Liver (tissue), 9 donors: ENCODE data around the gene ADAR. TPM values are rescaled to one million over a fixed set of nuclear protein-coding genes. Genes with fewer than 3 reads are reported as not detected.
A peak's percentile ranks its signal among the peaks of the same experiment; 100 is the strongest.

Experiments
- DNase-seq: peaks from one replicate; pipeline ENCODE4 v3.0.0-alpha.2; 2017; ENCODE audit warnings: low spot score
- H3K27ac ChIP-seq, 2 donors: one replicate each; pipeline ENCODE4 v1.7.0; 2013; ENCODE audit warnings: inconsistent platforms in 2 of 2, low read length in 2 of 2, control low read depth in 1 of 2, low read depth in 1 of 2, mild to moderate bottlenecking in 1 of 2
- H3K27me3 ChIP-seq, 4 donors: one replicate each; pipeline versions ENCODE4 v1.6.1 to v1.7.0; 2013; ENCODE audit warnings: low read length in 3 of 4, inconsistent platforms in 1 of 4, mild to moderate bottlenecking in 1 of 4, moderate library complexity in 1 of 4; ENCODE audit not compliant: control insufficient read depth in 4 of 4, insufficient read depth in 4 of 4
- H3K36me3 ChIP-seq, 4 donors: one replicate each; pipeline versions ENCODE4 v1.6.1 to v1.7.0; 2013; ENCODE audit warnings: low read length in 3 of 4, mild to moderate bottlenecking in 3 of 4, low read depth in 1 of 4, moderate library complexity in 1 of 4; ENCODE audit not compliant: control insufficient read depth in 4 of 4, insufficient read depth in 3 of 4
- H3K4me1 ChIP-seq, 4 donors: one replicate each; pipeline versions ENCODE4 v1.6.1 to v1.7.0; 2013; ENCODE audit warnings: low read length in 3 of 4, mild to moderate bottlenecking in 3 of 4, moderate library complexity in 1 of 4; ENCODE audit not compliant: control insufficient read depth in 4 of 4, insufficient read depth in 4 of 4
- H3K4me3 ChIP-seq, 3 donors: one replicate each; pipeline versions ENCODE4 v1.6.1 to v1.7.0; 2013; ENCODE audit warnings: low read length in 3 of 3, control low read depth in 1 of 3, low read depth in 1 of 3, mild to moderate bottlenecking in 1 of 3
- H3K9ac ChIP-seq, 2 donors: one replicate each; pipeline ENCODE4 v1.7.0; 2013; ENCODE audit warnings: low read length in 2 of 2, mild to moderate bottlenecking in 2 of 2, moderate library complexity in 2 of 2, control low read depth in 1 of 2, low read depth in 1 of 2
- H3K9me3 ChIP-seq, 4 donors: one replicate each; pipeline versions ENCODE4 v1.6.1 to v1.7.0; 2013; ENCODE audit warnings: low read length in 3 of 4; ENCODE audit not compliant: control insufficient read depth in 4 of 4
- CTCF ChIP-seq: fragments of 150-350 bp; IDR thresholded peaks from 2 replicates; pipeline ENCODE4 v1.5.1; 2017; ENCODE audit warnings: improper control_type of control experiment, low read depth, low read length; ENCODE audit not compliant: missing input control
- EGR1 ChIP-seq, 2 donors: IDR thresholded peaks; 2 replicates each; pipeline ENCODE4 v1.6.1; 2016 to 2018; ENCODE audit warnings: antibody characterized with exemption in 2 of 2, low read depth in 2 of 2
- FOXA1 ChIP-seq: IDR thresholded peaks from 2 replicates; pipeline ENCODE4 v1.6.1; 2016; ENCODE audit warnings: antibody characterized with exemption
- FOXA2 ChIP-seq: IDR thresholded peaks from 2 replicates; pipeline ENCODE4 v1.6.1; 2016; ENCODE audit warnings: antibody characterized with exemption
- GABPA ChIP-seq, 2 donors: IDR thresholded peaks in 1 of 2; conservative IDR thresholded peaks in 1 of 2; 2 replicates each; pipeline ENCODE4 v1.6.1; 2016; ENCODE audit warnings: antibody characterized with exemption in 2 of 2, mild to moderate bottlenecking in 1 of 2, moderate library complexity in 1 of 2
- HNF4A ChIP-seq, 2 donors: conservative IDR thresholded peaks; 2 replicates each; pipeline ENCODE4 v1.6.1; 2016; ENCODE audit warnings: antibody characterized with exemption in 2 of 2, mild to moderate bottlenecking in 2 of 2
- JUND ChIP-seq, 2 donors: IDR thresholded peaks; 2 replicates each; pipeline ENCODE4 v1.6.1; 2016; ENCODE audit warnings: antibody characterized with exemption in 2 of 2
- RXRA ChIP-seq, 2 donors: IDR thresholded peaks; 2 replicates each; pipeline ENCODE4 v1.6.1; 2017 to 2018; ENCODE audit warnings: antibody characterized with exemption in 2 of 2, mild to moderate bottlenecking in 1 of 2
- SP1 ChIP-seq: IDR thresholded peaks from 2 replicates; pipeline ENCODE4 v1.6.1; 2018; ENCODE audit warnings: antibody characterized with exemption, mild to moderate bottlenecking
- TAF1 ChIP-seq: conservative IDR thresholded peaks from 2 replicates; pipeline ENCODE4 v1.6.1; 2016; ENCODE audit warnings: antibody characterized with exemption, mild to moderate bottlenecking
- WGBS: extraction: QIAGEN DNeasy Blood & Tissue Kit; methylation state at CpG from one replicate; pipeline ENCODE4 v1.1.7; 2013; 5-methylcytosine and 5-hydroxymethylcytosine counted together
- polyA plus RNA-seq, 2 donors: library from polyadenylated mRNA; stranded (reverse) in 1 of 2; unstranded in 1 of 2; fragments of 200-250 nt in 1 of 2; fragments of >200 nt in 1 of 2; fragmentation: Nextera tagmentation in 1 of 2; extraction: Ambion mirVana in 1 of 2; gene quantifications; one replicate each; pipeline versions ENCODE4 v1.2.1 to v1.2.3, GENCODE V29; 2013 to 2015
- total RNA-seq, 2 donors: library from RNA; depleted of rRNA; stranded (reverse); fragments of >200 nt; gene quantifications; one replicate each; pipeline ENCODE4 v1.2.3, GENCODE V29; 2014
- TF ChIP-seq, protein P1 (sequence below): IDR thresholded peaks from 2 replicates; pipeline ENCODE4 v1.6.1; 2016; ENCODE audit warnings: antibody characterized with exemption
- TF ChIP-seq, protein P2 (sequence below): IDR thresholded peaks from 2 replicates; pipeline ENCODE4 v1.6.1; 2016; ENCODE audit warnings: antibody characterized with exemption
- TF ChIP-seq, protein P3 (sequence below): IDR thresholded peaks from 2 replicates; pipeline ENCODE4 v1.6.1; 2016; ENCODE audit warnings: antibody characterized with exemption
- donor health status: healthy.
- donor health status: healthy.
- donor health status: healthy.
- donor health status: healthy.
- donor health status: healthy.

The ADAR gene
- total and polyA plus RNA-seq, 4 donors = 39.3 to 76.1 (median 51.1) TPM

GRCh38 chr1:154626456-154627256, 18.7 kb upstream of the ADAR start:
- Histone ChIP-seq H3K9me3 (peaks cover 0 to 2% (median 0%) of the 10 kb centered on the region in 4 donors), H3K4me1 (peaks cover 0 to 15% (median 9%) of the 10 kb centered on the region in 4 donors), H3K27ac (peak overlapping the region; percentile 77 to 94), H3K36me3 (no peaks in the 10 kb centered on the region), H3K9ac (peak overlapping the region; percentile 53 to 82), H3K27me3 (no peaks in the 10 kb centered on the region), H3K4me3 (peak overlapping the region; percentile 60 to 84 (median 83))
- DNase-seq = peak; percentile 42
- 19% methylated on average over 10 of the region's 10 CpGs for WGBS
- no peak for TF ChIP-seq JUND (IDR thresholded peaks at IDR 0.05)
- peak in 1 of 2 donors; percentile 64 for TF ChIP-seq HNF4A (conservative IDR thresholded peaks at IDR 0.05)
- TF ChIP-seq, protein P1, sequence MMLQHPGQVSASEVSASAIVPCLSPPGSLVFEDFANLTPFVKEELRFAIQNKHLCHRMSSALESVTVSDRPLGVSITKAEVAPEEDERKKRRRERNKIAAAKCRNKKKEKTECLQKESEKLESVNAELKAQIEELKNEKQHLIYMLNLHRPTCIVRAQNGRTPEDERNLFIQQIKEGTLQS = peak; percentile 78

DNA sequence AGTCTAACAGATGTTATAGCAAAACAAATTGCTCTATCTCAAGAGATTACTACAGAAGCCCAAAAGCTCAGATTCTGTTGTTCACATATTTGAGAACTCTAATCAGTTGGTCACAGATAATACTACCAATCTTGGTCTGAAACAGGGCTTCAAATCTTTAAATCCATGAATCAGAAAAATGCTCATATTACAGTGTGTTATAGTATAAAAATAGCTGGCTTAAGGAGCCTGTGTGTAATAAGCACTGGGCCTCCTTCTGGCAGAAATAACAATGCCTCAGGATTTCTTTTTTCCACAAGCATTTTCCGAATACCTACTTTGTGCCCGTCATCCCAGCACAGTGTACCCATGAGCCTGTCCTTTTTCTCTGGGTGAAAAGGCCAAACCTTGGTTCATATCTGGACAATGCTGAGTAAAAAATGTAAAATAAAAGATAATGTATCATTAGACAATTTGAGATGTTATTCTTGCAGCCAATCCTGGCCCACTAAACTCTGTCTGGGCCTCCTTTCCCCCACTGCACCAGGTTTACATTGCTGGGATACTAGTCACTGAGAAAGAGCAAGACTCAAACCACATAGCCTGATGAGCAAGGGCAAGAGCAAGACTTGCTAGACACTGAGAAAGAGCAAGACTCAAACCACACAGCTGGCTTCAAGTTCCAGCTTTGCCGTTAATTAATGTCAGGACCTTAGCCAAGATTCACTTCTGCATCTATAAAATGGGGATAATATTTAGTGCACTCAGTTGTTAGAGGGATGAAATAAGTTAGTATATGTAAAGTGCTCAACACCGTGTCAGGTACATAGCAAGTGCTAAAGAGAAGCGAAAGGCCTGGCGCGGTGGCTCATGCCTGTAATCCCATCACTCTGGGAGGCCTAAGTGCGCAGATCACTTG, 17.0 kb upstream of the ADAR start:
- WGBS = 94% methylated on average over 8 of the region's 8 CpGs
- no peak overlapping the region for H3K9ac ChIP-seq
- no peaks in the 10 kb centered on the region for H3K36me3 ChIP-seq
- TF ChIP-seq RXRA (IDR thresholded peaks at IDR 0.05) (no peak), HNF4A (conservative IDR thresholded peaks at IDR 0.05) (no peak), SP1 (no peak), EGR1 (IDR thresholded peaks at IDR 0.05; ENCODE audit: low read depth in 2 of 2) (no peak), TAF1 (no peak), FOXA1 (no peak), FOXA2 (no peak), GABPA (IDR thresholded peaks at IDR 0.05 in 1 of 2, conservative IDR thresholded peaks at IDR 0.05 in 1 of 2) (no peak), CTCF (no peak)
- TF ChIP-seq, protein P2, sequence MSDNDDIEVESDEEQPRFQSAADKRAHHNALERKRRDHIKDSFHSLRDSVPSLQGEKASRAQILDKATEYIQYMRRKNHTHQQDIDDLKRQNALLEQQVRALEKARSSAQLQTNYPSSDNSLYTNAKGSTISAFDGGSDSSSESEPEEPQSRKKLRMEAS = no peak
- TF ChIP-seq, protein P3, sequence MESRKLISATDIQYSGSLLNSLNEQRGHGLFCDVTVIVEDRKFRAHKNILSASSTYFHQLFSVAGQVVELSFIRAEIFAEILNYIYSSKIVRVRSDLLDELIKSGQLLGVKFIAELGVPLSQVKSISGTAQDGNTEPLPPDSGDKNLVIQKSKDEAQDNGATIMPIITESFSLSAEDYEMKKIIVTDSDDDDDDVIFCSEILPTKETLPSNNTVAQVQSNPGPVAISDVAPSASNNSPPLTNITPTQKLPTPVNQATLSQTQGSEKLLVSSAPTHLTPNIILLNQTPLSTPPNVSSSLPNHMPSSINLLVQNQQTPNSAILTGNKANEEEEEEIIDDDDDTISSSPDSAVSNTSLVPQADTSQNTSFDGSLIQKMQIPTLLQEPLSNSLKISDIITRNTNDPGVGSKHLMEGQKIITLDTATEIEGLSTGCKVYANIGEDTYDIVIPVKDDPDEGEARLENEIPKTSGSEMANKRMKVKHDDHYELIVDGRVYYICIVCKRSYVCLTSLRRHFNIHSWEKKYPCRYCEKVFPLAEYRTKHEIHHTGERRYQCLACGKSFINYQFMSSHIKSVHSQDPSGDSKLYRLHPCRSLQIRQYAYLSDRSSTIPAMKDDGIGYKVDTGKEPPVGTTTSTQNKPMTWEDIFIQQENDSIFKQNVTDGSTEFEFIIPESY = no peak
- TF ChIP-seq, protein P1 = no peak
- no peaks in the 10 kb centered on the region for H3K27me3 ChIP-seq
- no peak overlapping the region for H3K4me3 ChIP-seq
- peaks cover 0 to under 1% (median 0%) of the 10 kb centered on the region in 4 donors for H3K9me3 ChIP-seq
- DNase-seq = no peak
- H3K27ac ChIP-seq = no peak overlapping the region
- peaks cover 0 to 15% (median 9%) of the 10 kb centered on the region in 4 donors for H3K4me1 ChIP-seq
